A673 (cell line): ENCODE data around the gene WT1.

Experiments
- CTCF ChIP-seq: fragments of 300-800, 200-600 bp; sonication (generic); conservative IDR thresholded peaks from 2 replicates; pipeline ENCODE4 v1.5.1; 2017; ENCODE audit warnings: low read depth, mild to moderate bottlenecking, antibody characterized with exemption, low read length, moderate library complexity, mixed read lengths
- EZH2 ChIP-seq: fragments of 200-600 bp; sonication (generic); IDR thresholded peaks from 2 replicates; pipeline ENCODE4 v1.6.1; 2017; ENCODE audit warnings: borderline replicate concordance, low read depth, mild to moderate bottlenecking, mixed read lengths, antibody characterized with exemption, low read length; ENCODE audit not compliant: poor library complexity, severe bottlenecking

- no peak for TF ChIP-seq CTCF
- no peak for TF ChIP-seq EZH2
These were observed 86.8 kb downstream of the WT1 start for GRCh38 chr11:32348502-32348901.
